PC-3 (cell line): ENCODE results near the gene GIPC3. TPM values are rescaled to one million over a fixed set of nuclear protein-coding genes. Genes with fewer than 3 reads are reported as not detected.

Experiments used
- ATAC-seq: fragments of 200-7000 bp; cut with Tn5 transposase; 2 replicates; pipeline ENCODE4 v1.9.1; 2020; ENCODE audit warnings: mild to moderate bottlenecking, moderate library complexity
- BruUV-seq: library from RNA; stranded (reverse); fragments of 400-500 nt; replicated peaks from 2 replicates; lab custom pipeline; 2021; lab: Mats Ljungman, UMichigan
- CTCF ChIA-PET: fragments of 300-600 bp; sonication (Branson Sonifier 250); formaldehyde crosslinking; loops from one replicate; lab custom pipeline; 2022; ENCODE audit warnings: antibody characterized with exemption; lab: Charles Lee
- POLR2A ChIA-PET: fragments of 300-600 bp; sonication (Branson Sonifier 250); formaldehyde crosslinking; loops from one replicate; lab custom pipeline; 2022; ENCODE audit warnings: antibody characterized with exemption; ENCODE audit not compliant: unreplicated experiment; lab: Charles Lee
- DNase-seq: peaks from one replicate; pipeline ENCODE4 v3.0.0-alpha.2; 2015
- H2AFZ ChIP-seq: fragments of 300-600 bp; sonication (generic); 2 replicates; pipeline ENCODE4 v1.6.0; 2016; ENCODE audit warnings: antibody characterized with exemption, low read length
- H3F3A ChIP-seq: fragments of 300-600 bp; sonication (generic); one replicate; pipeline ENCODE4 v1.6.0; 2017; ENCODE audit warnings: antibody characterized with exemption, low read length, control low read depth, mild to moderate bottlenecking; ENCODE audit not compliant: unreplicated experiment
- H3K27ac ChIP-seq: fragments of 300-600 bp; sonication (generic); 2 replicates; pipeline ENCODE4 v1.5.1; 2016; ENCODE audit warnings: mild to moderate bottlenecking, low read length
- H3K27me3 ChIP-seq: fragments of 300-600 bp; sonication (generic); 2 replicates; pipeline ENCODE4 v1.6.1; 2016; ENCODE audit warnings: low read length, mixed read lengths
- H3K36me3 ChIP-seq: fragments of 300-600 bp; sonication (generic); 2 replicates; pipeline ENCODE4 v1.6.1; 2016; ENCODE audit warnings: low read depth, mixed run types, low read length, mixed read lengths
- H3K4me1 ChIP-seq: fragments of 300-600 bp; sonication (generic); 2 replicates; pipeline ENCODE4 v1.5.1; 2016; ENCODE audit warnings: low read length; ENCODE audit not compliant: insufficient read depth
- H3K4me2 ChIP-seq: fragments of 300-600 bp; sonication (generic); 2 replicates; pipeline ENCODE4 v1.6.0; 2016; ENCODE audit warnings: low read length
- H3K4me3 ChIP-seq: fragments of 300-600 bp; sonication (generic); 2 replicates; pipeline ENCODE4 v1.5.1; 2016; ENCODE audit warnings: mild to moderate bottlenecking, low read length, mixed read lengths
- H3K79me2 ChIP-seq: fragments of 300-600 bp; sonication (generic); 2 replicates; pipeline ENCODE4 v1.6.1; 2017; ENCODE audit warnings: low read length, mixed read lengths
- H3K9ac ChIP-seq: fragments of 300-600 bp; sonication (generic); 2 replicates; pipeline ENCODE4 v1.6.0; 2016; ENCODE audit warnings: mild to moderate bottlenecking, low read length
- H3K9me2 ChIP-seq: fragments of 300-600 bp; sonication (generic); replicated peaks from 2 replicates; pipeline ENCODE4 v1.6.1; 2016; ENCODE audit warnings: mixed run types, low read length, mixed read lengths
- H3K9me3 ChIP-seq: fragments of 300-600 bp; sonication (generic); 2 replicates; pipeline ENCODE4 v1.6.1; 2016; ENCODE audit warnings: low read length, mixed read lengths
- H4K20me1 ChIP-seq: fragments of 300-600 bp; sonication (generic); 2 replicates; pipeline ENCODE4 v1.6.1; 2016; ENCODE audit warnings: low read length, mixed read lengths
- CTCF ChIP-seq: fragments of 300-600 bp; sonication (generic); conservative IDR thresholded peaks from 2 replicates; pipeline ENCODE4 v1.5.1; 2017; ENCODE audit warnings: antibody characterized with exemption, low read depth, mild to moderate bottlenecking, low read length
- EZH2 ChIP-seq: fragments of 300-600 bp; sonication (generic); IDR thresholded peaks from one replicate; pipeline ENCODE4 v1.6.1; 2017; ENCODE audit warnings: antibody characterized with exemption, mild to moderate bottlenecking, low read length; ENCODE audit not compliant: unreplicated experiment
- EZH2phosphoT487 ChIP-seq: fragments of 300-600 bp; sonication (generic); IDR thresholded peaks from 2 replicates; pipeline ENCODE4 v1.6.1; 2018; ENCODE audit warnings: mild to moderate bottlenecking, antibody characterized with exemption, low read length, borderline replicate concordance
- intact Hi-C: fragments of 100-400 bp; cut with micrococcal nuclease; formaldehyde crosslinking; loops from 2 replicates; pipeline ENCODE4 v1.9.0; 2023
- total RNA-seq: library from RNA; depleted of rRNA; stranded (reverse); fragments of >200 nt; gene quantifications from 2 replicates; pipeline ENCODE4 v1.2.3, GENCODE V29; 2014

GIPC3 gene
- total RNA-seq, 1 experiment from 2014 or later: 0.18 TPM

GRCh38 chr19:3636506-3636905, 51.2 kb downstream of the GIPC3 start:
- H3K4me1 ChIP-seq: no peaks in the 10 kb centered on the region
- H3K79me2 ChIP-seq: no peaks in the 10 kb centered on the region
- no peak overlapping the region for H3K4me3 ChIP-seq
- ChIA-PET CTCF (no interaction called here), POLR2A (interaction anchor here (0.6 kb wide), 1 partner anchor 11 kb away, joined by 3 read pairs; no protein-coding TSS in a partner anchor)
- no peak overlapping the region for H3K4me2 ChIP-seq
- no peaks in the 10 kb centered on the region for H3K36me3 ChIP-seq
- H2AFZ ChIP-seq: no peak overlapping the region
- no peak overlapping the region for H3K9ac ChIP-seq
- no TSS peak for BruUV-seq
- H3K9me3 ChIP-seq: no peaks in the 10 kb centered on the region
- no peaks in the 10 kb centered on the region for H3K27me3 ChIP-seq
- no peaks in the 10 kb centered on the region for H3F3A ChIP-seq
- no peak for TF ChIP-seq EZH2phosphoT487
- no peak for TF ChIP-seq EZH2
- TF ChIP-seq CTCF: no peak
- H3K27ac ChIP-seq: no peak overlapping the region
- ATAC-seq: no peak
- intact Hi-C loops: no loop called here
- DNase-seq: no peak
- no peaks in the 10 kb centered on the region for H4K20me1 ChIP-seq
- no peaks in the 10 kb centered on the region for H3K9me2 ChIP-seq

- Histone ChIP-seq H4K20me1 (no peaks in the 10 kb centered on the region), H3K36me3 (no peaks in the 10 kb centered on the region), H2AFZ (no peak overlapping the region), H3K9me2 (no peaks in the 10 kb centered on the region), H3K4me2 (no peak overlapping the region), H3K4me3 (no peak overlapping the region), H3K27ac (no peak overlapping the region), H3K4me1 (no peaks in the 10 kb centered on the region), H3K9ac (no peak overlapping the region), H3K27me3 (no peaks in the 10 kb centered on the region), H3F3A (no peaks in the 10 kb centered on the region), H3K79me2 (no peaks in the 10 kb centered on the region), H3K9me3 (no peaks in the 10 kb centered on the region)
- DNase-seq (no peak), ATAC-seq (no peak)
- TF ChIP-seq EZH2 (no peak), EZH2phosphoT487 (no peak), CTCF (no peak)
- POLR2A ChIA-PET: interaction anchor here (0.6 kb wide), 1 partner anchor 11 kb away, joined by 3 read pairs; no protein-coding TSS in a partner anchor
- BruUV-seq: no TSS peak
- CTCF ChIA-PET: no interaction called here
- intact Hi-C loops: no loop called here
Measured at GRCh38 chr19:3636962-3637361, 51.7 kb downstream of the GIPC3 start.

- H3F3A ChIP-seq: no peaks in the 10 kb centered on the region
- H4K20me1 ChIP-seq: no peaks in the 10 kb centered on the region
- intact Hi-C loops: no loop called here
- BruUV-seq: no TSS peak
- ATAC-seq (no peak), DNase-seq (no peak)
- H3K9me3 ChIP-seq: no peaks in the 10 kb centered on the region
- no peaks in the 10 kb centered on the region for H3K9me2 ChIP-seq
- H3K4me3 ChIP-seq: no peak overlapping the region
- no peaks in the 10 kb centered on the region for H3K4me1 ChIP-seq
- H3K79me2 ChIP-seq: no peaks in the 10 kb centered on the region
- CTCF ChIA-PET: no interaction called here
- no peak overlapping the region for H2AFZ ChIP-seq
- no peak overlapping the region for H3K9ac ChIP-seq
- H3K27ac ChIP-seq: no peak overlapping the region
- no peaks in the 10 kb centered on the region for H3K36me3 ChIP-seq
- H3K27me3 ChIP-seq: no peaks in the 10 kb centered on the region
- no peak for TF ChIP-seq CTCF
- no peak for TF ChIP-seq EZH2
- no peak for TF ChIP-seq EZH2phosphoT487
- POLR2A ChIA-PET: no interaction called here
- H3K4me2 ChIP-seq: no peak overlapping the region
Measured at GRCh38 chr19:3637621-3638020, 52.3 kb downstream of the GIPC3 start.
